Tibial nerve (tissue), 4 donors: ENCODE measurements around the gene EFCAB6. TPM values are rescaled to one million over a fixed set of nuclear protein-coding genes. Genes with fewer than 3 reads are reported as not detected.

ENCODE experiments used
- DNase-seq, 2 donors: peaks; one replicate each; pipeline ENCODE4 v3.0.0-alpha.2; 2019; ENCODE audit warnings: low spot score in 2 of 2
- H3K27ac ChIP-seq, 4 donors: fragments of 200-600 bp; sonication (generic) in 3 of 4; one replicate each; pipeline ENCODE4 v1.5.1; 2017 to 2019; ENCODE audit warnings: mild to moderate bottlenecking in 1 of 4
- H3K27me3 ChIP-seq, 2 donors: fragments of 200-600 bp; sonication (generic) in 1 of 2; one replicate each; pipeline versions ENCODE4 v1.5.1 to v1.6.0; 2017 to 2019
- H3K36me3 ChIP-seq, 3 donors: fragments of 200-600 bp; sonication (generic); one replicate each; pipeline ENCODE4 v1.5.1; 2018 to 2019
- H3K4me1 ChIP-seq, 4 donors: fragments of 200-600 bp; sonication (generic) in 3 of 4; one replicate each; pipeline ENCODE4 v1.5.1; 2017 to 2019
- H3K4me3 ChIP-seq, 4 donors: fragments of 200-600 bp; sonication (generic) in 3 of 4; one replicate each; pipeline ENCODE4 v1.5.1; 2017 to 2019; ENCODE audit warnings: mild to moderate bottlenecking in 1 of 4, moderate library complexity in 1 of 4
- H3K9me3 ChIP-seq, 4 donors: fragments of 200-600 bp; sonication (generic) in 3 of 4; one replicate each; pipeline ENCODE4 v1.5.1; 2017 to 2019
- EP300 ChIP-seq, 2 donors: sonication (generic); formaldehyde crosslinking; IDR thresholded peaks; one replicate each; pipeline ENCODE4 v1.6.1; 2017; ENCODE audit warnings: antibody characterized with exemption in 2 of 2, mild to moderate bottlenecking in 1 of 2
- POLR2A ChIP-seq, 2 donors: fragments of 450-650 bp; IDR thresholded peaks; one replicate each; pipeline ENCODE4 v1.6.1; 2017; ENCODE audit warnings: antibody characterized with exemption in 2 of 2, mild to moderate bottlenecking in 2 of 2, moderate library complexity in 2 of 2
- WGBS, 2 donors: methylation state at CpG; one replicate each; pipeline ENCODE4 v1.1.5; 2018; 5-methylcytosine and 5-hydroxymethylcytosine counted together
- total RNA-seq, 4 donors: library from RNA; depleted of rRNA; stranded (reverse); fragments of >200 nt; gene quantifications; one replicate each; pipeline ENCODE4 v1.1.0, GENCODE V29; 2016
- TF ChIP-seq, protein P1 (sequence below), 5 experiments: fragments of 200-600 bp in 3 of 5; fragments of 450-650 bp in 2 of 5; sonication (generic) in 3 of 5; IDR thresholded peaks; one replicate each; pipeline ENCODE4 v1.5.1; 2016 to 2019; ENCODE audit warnings: antibody characterized with exemption in 5 of 5, mild to moderate bottlenecking in 3 of 5, moderate library complexity in 2 of 5

The EFCAB6 gene
- total RNA-seq, 4 donors from 2014 or later, result 3.3 to 9.2 (median 6.8) TPM

DNA sequence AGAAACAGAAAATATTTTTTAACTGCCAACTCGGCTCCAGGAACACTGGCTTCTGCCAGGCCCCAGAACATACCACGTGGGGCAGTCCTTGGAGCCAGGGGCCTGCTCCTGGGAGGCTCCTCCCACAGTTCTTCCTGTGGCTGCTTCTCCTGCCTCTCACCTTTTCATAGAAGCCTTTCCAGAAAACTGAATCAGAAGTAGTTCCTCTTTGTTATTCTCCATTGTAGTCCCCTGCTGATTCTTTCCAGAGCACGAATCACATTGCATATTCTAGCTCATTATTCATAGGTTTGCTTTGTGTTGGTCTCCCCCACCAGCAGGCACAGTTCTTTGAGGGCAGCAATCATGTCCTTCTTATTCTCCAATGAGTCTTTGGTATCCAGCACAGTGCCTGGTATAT, 106.0 kb downstream of the EFCAB6 start:
- DNase-seq, result no peak
- H3K9me3 ChIP-seq, result peaks cover 0 to 31% (median 8%) of the 10 kb centered on the region in 4 donors
- no peak for TF ChIP-seq EP300 (IDR thresholded peaks at IDR 0.05)
- no peak for TF ChIP-seq POLR2A (IDR thresholded peaks at IDR 0.05)
- TF ChIP-seq, protein P1, sequence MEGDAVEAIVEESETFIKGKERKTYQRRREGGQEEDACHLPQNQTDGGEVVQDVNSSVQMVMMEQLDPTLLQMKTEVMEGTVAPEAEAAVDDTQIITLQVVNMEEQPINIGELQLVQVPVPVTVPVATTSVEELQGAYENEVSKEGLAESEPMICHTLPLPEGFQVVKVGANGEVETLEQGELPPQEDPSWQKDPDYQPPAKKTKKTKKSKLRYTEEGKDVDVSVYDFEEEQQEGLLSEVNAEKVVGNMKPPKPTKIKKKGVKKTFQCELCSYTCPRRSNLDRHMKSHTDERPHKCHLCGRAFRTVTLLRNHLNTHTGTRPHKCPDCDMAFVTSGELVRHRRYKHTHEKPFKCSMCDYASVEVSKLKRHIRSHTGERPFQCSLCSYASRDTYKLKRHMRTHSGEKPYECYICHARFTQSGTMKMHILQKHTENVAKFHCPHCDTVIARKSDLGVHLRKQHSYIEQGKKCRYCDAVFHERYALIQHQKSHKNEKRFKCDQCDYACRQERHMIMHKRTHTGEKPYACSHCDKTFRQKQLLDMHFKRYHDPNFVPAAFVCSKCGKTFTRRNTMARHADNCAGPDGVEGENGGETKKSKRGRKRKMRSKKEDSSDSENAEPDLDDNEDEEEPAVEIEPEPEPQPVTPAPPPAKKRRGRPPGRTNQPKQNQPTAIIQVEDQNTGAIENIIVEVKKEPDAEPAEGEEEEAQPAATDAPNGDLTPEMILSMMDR (IDR thresholded peaks at IDR 0.05), result no peak
- no peaks in the 10 kb centered on the region for H3K27me3 ChIP-seq
- H3K4me1 ChIP-seq, result no peaks in the 10 kb centered on the region
- H3K36me3 ChIP-seq, result peaks cover 0 to 15% (median 0%) of the 10 kb centered on the region in 3 donors
- H3K27ac ChIP-seq, result no peak overlapping the region
- 55 to 64% methylated on average over 3 of the region's 3 CpGs for WGBS, 2 donors
- no peak overlapping the region for H3K4me3 ChIP-seq

- TF ChIP-seq, protein P1 (IDR thresholded peaks at IDR 0.05), result no peak
- TF ChIP-seq POLR2A (IDR thresholded peaks at IDR 0.05), result no peak
- no peak for DNase-seq
- 85 to 87% methylated on average over 2 of the region's 2 CpGs for WGBS, 2 donors
- no peak overlapping the region for H3K4me3 ChIP-seq
- no peaks in the 10 kb centered on the region for H3K27me3 ChIP-seq
- no peak overlapping the region for H3K27ac ChIP-seq
- peaks cover 0 to 22% (median 0%) of the 10 kb centered on the region in 3 donors for H3K36me3 ChIP-seq
- no peaks in the 10 kb centered on the region for H3K4me1 ChIP-seq
- H3K9me3 ChIP-seq, result peaks cover 0 to 31% (median 8%) of the 10 kb centered on the region in 4 donors
Measured at GRCh38 chr22:43704051-43704450, 108.1 kb downstream of the EFCAB6 start.

GRCh38 chr22:43698403-43698802, 113.7 kb downstream of the EFCAB6 start:
- H3K4me1 ChIP-seq, result no peaks in the 10 kb centered on the region
- H3K27ac ChIP-seq, result no peak overlapping the region
- H3K27me3 ChIP-seq, result no peaks in the 10 kb centered on the region
- no peak for DNase-seq
- peaks cover 0 to 12% (median 0%) of the 10 kb centered on the region in 3 donors for H3K36me3 ChIP-seq
- H3K4me3 ChIP-seq, result no peak overlapping the region
- 100% methylated on average over 1 of the region's 1 CpG for WGBS, 2 donors
- H3K9me3 ChIP-seq, result peaks cover 0 to 12% (median under 1%) of the 10 kb centered on the region in 4 donors
- no peak for TF ChIP-seq EP300 (IDR thresholded peaks at IDR 0.05)
- TF ChIP-seq POLR2A (IDR thresholded peaks at IDR 0.05), result no peak
- TF ChIP-seq, protein P1 (IDR thresholded peaks at IDR 0.05), result no peak

DNA sequence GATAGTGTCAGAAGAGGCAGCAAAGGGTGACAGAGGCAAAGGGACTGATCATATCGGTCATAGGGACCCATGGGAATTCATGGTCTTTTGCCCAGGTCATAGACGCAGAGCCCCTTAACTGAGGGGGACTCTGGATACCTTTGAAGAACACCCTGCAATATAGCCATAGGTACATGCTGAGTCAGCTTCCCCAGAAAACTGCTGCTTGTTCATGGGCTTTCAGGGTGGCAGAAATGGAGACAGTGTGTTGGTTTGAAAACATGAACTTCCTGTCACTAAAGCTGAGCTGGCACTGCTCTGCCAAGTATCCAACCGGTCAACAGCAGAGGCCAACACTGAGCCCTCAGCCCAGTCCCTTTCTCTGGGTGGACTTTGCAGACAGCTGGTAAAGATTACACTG, 114.2 kb downstream of the EFCAB6 start:
- no peak overlapping the region for H3K4me3 ChIP-seq
- H3K27ac ChIP-seq, result no peak overlapping the region
- H3K9me3 ChIP-seq, result peaks cover 0 to 8% (median 0%) of the 10 kb centered on the region in 4 donors
- no peaks in the 10 kb centered on the region for H3K4me1 ChIP-seq
- no peaks in the 10 kb centered on the region for H3K27me3 ChIP-seq
- DNase-seq, result no peak
- 81 to 88% methylated on average over 3 of the region's 3 CpGs for WGBS, 2 donors
- peaks cover 0 to 12% (median 0%) of the 10 kb centered on the region in 3 donors for H3K36me3 ChIP-seq
- TF ChIP-seq POLR2A (IDR thresholded peaks at IDR 0.05), result no peak
- no peak for TF ChIP-seq EP300 (IDR thresholded peaks at IDR 0.05)
- TF ChIP-seq, protein P1 (IDR thresholded peaks at IDR 0.05), result no peak

- no peaks in the 10 kb centered on the region for H3K36me3 ChIP-seq
- TF ChIP-seq, protein P1 (IDR thresholded peaks at IDR 0.05), result no peak
- no peaks in the 10 kb centered on the region for H3K27me3 ChIP-seq
- no peak overlapping the region for H3K4me3 ChIP-seq
- 88 to 94% methylated on average over 2 of the region's 2 CpGs for WGBS, 2 donors
- H3K9me3 ChIP-seq, result peaks cover 0 to 5% (median 0%) of the 10 kb centered on the region in 4 donors
- H3K4me1 ChIP-seq, result no peaks in the 10 kb centered on the region
- H3K27ac ChIP-seq, result no peak overlapping the region
- DNase-seq, result no peak
Measured at GRCh38 chr22:43693249-43693648, 118.9 kb downstream of the EFCAB6 start.
